Dermis microvascular lymphatic vessel endothelial cell (primary cell): Measurements from ENCODE around the gene PRELID1. TPM values are rescaled to one million over a fixed set of nuclear protein-coding genes. Genes with fewer than 3 reads are reported as not detected.
A peak's percentile ranks its signal among the peaks of the same experiment; 100 is the strongest.
"Not testable (repeated sequence)": the region's sequence is repeated elsewhere in the genome, so short reads cannot be mapped to it uniquely, and the experiment has no call there.

Experiments
- DNase-seq, 2 donors: peaks; one replicate each; pipeline versions ENCODE4 v3.0.0 to v3.0.0-alpha.2; 2010; ENCODE audit warnings: low read depth in 2 of 2
- total RNA-seq: library from RNA; depleted of rRNA; stranded (reverse); fragments of >200 nt; gene quantifications from 2 replicates; pipeline ENCODE4 v1.2.1, GENCODE V29; 2014

Gene PRELID1
- total RNA-seq, 1 donor from 2014 or later = 117 TPM

DNA sequence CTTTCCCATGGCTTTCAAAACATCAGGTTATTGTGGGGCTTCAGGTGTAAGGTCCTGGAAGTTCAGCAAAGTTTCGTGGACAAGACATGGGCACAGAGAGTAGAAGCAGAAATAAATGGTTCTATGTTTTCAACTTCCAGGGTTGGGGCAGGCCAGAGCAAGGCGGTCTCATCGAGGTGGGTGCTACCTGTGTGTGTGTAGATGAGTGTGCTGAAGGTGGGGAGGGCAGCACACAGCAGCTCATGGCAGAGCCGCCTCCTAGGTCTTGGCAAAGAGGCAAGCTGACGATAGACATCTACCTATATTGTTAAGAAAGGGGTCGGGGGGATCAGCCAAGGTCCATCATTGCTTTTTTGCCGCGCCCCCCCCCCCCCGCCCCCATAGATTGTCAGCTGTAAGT, 3.9 kb upstream of the PRELID1 start:
- no peak for DNase-seq

DNA sequence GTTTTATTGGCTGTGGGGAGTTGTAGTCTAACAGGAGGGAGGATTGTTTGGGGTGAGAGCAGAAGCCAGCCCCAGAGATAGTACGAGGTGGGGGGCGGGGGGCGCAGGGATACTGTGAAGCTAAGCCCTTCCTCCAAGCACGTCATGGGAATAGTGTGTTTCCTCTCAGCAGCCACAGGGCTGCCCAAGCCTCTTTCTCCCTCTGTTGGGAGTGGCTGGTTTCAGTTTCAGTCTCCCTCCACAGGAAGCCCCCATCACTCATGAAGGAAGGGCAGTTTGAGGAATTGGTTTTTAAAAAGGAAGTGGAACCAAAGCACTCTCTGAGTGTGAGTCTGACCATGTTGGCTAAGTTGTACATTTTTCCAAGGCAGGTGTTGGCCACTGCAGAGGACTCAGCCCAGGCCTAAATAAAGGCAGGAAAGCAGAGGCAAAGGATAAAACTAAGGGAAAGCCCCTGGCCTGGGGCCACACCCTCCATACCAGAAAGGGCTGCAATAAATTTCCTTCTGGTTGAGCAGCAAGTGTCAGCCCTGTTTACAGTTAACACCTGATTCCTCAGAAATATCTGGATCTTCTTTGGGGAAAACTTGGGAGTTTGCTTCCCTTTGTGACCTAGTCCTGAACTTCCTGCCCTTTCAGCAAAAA, 3.2 kb upstream of the PRELID1 start:
- peak; percentile 92 for DNase-seq

DNA sequence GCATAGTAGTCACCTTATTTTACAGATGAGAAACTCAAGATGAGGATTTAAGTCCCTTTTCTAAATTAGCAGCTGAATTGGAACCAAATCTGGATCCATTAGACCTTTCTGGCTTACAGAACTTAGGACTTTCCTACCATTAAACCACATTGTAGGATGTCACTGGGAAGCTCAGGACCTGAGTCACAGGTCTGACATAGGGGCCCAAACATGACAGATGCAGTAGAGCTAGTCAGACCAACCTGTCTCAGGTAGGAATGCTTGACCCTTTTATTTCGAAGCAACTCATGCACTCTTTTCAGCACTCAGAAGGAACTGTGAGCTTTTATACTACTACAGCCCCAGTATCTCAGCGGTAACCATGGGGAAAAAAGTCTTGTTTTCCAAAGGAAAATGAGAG, 2.6 kb upstream of the PRELID1 start:
- DNase-seq = no peak

DNA sequence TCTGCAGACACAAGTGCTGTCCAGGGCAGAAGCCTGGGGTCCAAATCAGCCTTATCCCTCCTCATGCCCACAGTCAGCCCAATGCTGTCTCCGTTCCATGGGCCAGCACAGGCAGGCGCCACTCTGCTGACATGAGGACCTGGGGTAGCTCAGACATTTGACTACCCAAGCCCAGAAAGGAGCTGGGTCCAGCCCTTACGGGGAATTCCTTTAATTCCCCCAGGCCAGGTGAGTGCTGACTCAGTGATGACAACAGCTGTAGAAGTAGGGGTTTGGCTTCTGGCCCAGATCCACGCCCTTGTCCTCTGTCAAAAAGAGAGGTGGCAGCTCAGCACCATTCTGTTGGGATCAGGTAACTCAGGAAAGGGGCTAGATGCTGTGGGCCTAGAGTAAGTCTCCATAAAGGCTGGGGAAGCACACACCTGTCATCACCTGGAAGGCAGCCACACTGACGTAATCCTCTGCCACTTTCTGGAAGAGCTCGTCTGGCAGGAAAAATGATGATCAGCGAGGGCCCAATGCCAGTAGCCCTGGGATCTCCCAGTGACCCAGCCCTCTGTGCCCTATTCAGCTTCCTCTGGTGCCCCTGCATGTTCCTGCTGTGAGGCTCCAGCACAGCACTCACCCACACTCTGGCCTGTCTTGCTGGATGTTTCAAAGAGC, 2.0 kb upstream of the PRELID1 start:
- DNase-seq = peak in 1 of 2 donors; percentile 39

DNA sequence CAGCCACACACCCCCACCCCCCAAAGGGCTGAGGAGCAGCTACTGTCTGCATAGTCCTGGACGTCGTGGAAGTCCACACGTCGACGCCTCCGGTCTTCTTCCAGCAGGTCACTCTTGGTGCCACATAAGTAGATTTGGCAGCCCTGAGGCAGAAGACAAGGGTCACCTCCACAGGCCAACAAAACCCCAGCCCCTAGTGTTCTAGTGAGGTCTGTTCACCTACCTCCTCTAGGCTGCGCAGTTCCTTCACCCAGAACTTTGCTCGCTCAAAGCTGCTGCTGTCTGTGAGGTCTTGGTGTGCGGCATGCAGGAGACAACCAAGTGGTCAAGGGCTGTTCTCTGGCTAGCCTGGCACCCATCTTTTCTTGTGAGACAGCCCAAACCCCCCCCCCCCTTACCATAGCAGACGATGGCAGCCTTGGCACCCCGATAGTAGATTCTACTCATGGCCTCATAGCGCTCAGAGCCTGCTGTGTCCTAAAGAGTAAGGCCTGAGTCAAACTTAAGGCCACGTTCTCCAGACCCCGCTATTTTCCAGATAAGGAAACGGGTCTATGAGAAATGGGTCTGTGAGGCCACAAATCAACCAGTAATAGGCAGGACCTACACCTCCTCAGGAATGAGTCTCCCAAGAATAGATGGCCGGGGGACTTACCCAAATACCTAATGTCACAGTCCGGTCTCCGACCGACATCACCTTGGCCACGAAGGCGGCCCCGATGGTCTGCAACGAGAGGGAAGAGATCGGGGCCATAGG, 1.1 kb upstream of the PRELID1 start:
- DNase-seq = no peak

DNA sequence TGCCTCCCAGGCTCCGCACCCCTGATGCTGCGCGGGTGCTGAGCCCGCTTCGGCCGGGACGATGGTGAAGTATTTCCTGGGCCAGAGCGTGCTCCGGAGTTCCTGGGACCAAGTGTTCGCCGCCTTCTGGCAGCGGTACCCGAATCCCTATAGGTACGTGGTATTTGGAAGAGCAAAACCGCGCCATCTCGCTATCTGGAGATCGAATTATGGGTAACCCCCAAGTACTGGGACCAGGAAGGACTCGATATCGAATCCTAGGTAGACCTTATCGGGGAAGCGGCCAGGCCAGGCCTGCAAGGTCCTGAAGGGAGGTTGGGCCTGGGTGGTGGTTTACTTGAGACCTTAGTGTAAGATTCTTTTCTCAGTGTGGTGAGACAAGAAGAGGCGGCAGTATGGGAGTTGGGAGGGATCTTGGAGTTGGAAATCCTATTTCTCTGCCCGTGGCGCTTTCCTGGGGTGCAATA, 359 bp downstream of the PRELID1 start:
- peak in 1 of 2 donors; percentile 26 for DNase-seq

DNA sequence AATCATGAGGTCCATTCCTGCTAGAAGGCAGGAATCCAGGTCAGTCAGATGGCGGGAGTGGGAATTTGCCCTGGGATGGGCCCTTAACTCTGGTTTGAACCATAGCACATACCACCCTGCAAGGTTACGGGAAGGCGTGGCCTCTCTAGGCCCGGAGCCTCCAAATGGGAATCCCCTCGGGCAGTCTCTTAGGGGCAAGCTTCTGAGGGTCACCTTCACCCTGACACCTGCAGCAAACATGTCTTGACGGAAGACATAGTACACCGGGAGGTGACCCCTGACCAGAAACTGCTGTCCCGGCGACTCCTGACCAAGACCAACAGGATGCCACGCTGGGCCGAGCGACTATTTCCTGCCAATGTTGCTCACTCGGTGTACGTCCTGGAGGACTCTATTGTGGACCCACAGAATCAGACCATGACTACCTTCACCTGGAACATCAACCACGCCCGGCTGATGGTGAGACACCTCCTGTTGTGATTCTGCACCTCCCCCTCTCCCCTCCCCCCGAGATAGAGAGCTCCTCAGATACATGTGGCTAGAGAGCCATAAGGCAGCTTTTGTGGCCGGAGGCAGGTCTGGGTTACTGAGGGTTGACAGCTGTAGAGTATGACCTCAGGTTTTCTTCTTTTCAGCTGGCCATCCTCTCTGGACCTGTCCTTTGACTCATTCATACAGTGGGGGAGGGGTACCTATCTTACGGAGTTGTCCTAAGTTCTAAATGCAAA, 957 bp downstream of the PRELID1 start:
- DNase-seq = peak in 1 of 2 donors; percentile 53

DNA sequence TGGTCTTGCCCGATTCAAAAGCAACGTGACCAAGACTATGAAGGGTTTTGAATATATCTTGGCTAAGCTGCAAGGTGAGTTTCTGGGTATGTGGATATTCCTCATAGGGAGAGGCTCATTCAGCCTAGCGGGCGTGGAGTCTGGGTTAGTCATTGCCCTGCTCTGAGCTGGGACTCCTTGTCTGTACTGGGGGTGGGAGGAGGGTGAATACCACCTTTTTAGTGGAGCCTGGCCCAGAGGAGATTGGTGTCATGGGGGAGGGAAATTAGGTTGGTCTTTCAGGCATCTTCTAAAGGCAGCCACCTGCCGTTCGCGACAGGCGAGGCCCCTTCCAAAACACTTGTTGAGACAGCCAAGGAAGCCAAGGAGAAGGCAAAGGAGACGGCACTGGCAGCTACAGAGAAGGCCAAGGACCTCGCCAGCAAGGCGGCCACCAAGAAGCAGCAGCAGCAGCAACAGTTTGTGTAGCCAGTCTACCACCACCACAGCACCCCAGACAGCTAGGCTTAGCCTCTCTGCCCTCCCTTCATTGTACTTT, 2.6 kb downstream of the PRELID1 start:
- not testable (repeated sequence) for DNase-seq

DNA sequence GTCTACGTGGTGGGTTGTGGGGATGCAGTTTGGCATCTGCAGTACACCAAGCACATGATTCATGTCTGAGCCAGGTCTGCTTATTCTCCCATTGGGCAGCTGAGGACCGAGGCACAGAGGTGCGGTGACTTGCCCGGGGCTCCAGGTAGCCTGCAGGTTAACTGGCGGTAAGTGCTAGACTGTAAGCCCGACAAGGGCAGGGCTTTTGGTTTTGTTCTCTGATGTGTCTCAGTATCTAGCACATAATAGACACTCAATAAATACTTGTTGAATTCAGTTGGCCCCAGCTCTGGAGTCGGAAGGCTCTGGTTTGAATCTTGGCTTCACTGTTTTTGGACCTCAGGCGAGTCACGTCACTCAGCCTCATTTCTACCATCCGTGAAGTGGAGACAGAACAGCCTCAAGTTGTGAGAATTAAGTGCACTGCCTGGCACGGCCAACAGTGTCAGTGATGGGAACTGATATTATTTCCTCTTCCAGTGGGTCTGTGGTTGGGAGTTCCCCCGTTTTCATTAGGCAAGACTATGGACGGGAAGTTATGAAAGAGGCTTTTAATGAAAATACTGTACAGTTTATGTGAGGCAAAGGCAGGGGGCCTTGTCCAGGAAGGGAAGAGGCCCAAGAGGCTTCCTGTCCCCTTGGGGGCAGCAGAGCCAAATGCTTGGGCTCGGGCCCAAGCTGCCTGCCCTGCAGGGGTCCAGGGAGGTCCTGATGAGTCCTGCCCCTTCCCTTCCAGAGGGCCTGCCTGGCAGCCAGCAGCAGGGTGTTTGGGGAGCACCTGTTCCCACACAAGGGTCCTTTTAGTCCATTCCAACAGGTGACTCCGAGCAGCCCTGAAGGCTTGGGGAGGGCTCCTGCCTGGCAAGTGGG, 3.3 kb downstream of the PRELID1 start:
- peak; percentile 62 to 70 for DNase-seq

DNA sequence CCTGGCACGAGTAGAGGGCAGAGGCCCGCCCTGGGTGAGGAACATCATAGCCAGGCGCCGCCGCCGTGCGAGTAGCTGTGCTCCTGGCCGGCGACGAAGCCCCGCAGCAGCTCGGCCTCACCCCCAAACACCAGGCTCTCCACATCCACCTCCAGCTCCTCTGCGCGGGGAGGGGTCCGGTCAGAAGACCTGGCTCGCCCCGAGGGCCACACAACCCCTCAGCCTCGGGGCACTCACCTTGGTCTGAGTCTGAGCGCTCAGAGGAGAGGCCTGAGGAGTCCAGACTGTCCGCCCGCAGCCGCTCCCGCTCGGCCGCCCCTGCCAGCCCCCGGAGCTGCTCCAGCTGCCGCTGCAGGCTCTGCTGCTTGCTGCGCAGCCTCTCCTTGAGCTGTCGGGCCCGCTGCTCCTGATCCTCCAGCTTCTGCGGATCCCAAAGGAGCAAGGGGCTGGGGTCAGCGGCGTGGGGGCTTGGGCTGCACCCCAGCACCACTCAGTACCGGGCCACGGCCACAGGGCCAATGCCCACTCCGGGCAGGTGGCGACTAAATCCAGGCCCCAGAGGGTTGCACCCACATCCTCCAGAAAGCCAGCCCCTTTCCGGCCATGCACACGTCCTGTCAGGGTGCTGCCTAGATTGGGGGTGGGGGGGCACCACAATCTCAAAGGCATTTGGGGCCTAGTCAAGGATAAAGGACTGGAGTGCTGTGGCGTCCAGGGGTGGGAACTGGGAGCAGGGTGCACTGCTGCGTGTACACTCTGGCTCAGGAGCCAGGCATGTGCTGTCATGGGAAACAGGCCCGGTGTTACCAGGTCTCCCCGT, 4.2 kb downstream of the PRELID1 start:
- DNase-seq = no peak

DNA sequence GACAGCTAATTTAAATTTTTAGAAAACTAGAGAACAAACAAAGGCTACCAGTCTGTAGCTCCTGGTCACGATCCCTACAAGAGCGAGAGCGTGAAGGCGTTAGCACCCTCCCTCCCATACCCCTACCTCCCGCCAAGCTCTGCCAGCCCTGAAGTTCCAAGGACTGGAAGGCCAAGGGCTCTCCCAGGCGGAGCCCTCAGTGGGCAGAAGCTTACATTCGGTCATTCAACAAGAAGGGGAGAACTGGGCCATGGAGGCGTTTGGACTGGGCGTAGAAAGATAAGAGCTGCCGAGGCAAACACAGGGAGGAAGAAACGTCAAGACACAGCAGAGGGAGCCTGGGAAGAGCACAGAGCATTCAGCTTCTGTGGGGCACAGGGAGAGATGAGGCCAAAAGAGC, 5.1 kb downstream of the PRELID1 start:
- DNase-seq = no peak

DNA sequence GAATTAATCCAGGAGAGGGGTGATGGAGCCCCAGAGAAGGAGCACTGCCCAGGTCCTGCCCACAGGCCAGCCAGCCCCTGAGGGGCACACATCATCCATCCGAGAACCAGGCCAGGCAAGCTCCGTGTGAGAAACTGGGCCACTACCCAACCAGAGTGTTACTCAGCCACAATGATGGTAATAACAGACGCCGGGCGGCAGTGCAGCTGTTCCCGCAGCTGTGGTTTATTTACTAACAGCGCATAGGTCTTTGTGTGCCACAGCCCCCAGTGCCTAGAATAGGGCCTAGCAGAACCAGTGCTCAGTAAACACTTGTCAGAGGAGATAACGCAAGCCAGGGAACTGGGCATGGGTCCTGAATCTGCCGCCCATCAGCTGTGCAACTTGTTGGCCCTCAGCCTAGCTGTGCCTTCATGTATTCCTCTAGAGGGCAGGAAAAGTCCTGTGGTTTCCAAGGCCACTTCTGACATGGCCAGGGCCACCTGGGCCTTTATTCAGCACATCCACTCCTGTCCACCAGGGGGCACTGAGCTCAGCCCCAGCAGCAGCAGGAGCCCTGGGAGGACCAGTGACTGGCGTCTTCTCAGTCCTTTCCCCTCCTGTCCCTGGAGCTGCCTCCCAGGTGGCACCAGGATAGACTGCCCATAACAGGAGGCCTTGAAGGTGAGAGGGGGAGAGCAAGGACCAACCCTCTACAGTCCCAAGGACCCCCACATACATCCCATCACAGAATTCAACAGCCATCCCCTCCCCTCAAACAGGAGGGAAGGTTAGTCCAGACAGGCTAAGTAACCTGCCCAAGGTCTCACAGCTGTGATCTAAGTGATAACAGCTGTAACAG, 6.0 kb downstream of the PRELID1 start:
- DNase-seq = peak; percentile 45 to 82

DNA sequence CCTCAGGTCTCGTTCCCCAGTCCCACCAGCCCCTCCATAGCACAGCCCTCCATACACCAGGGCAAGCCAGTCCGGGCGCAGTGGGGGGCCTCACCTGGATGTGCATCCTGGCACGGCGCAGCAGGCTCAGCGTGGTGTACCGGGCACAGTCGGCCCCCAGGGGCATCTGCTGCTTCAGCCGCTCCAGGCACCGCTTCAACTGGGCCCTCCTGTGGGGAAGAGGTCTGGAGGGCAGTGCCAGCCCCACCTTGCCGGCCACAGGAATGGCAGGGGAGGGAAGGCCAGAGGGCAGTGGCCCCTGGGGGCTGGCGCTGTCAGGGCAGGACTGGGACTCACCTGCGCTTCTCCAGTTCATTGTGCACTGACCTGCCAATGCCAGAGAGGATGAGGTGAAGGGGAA, 6.7 kb downstream of the PRELID1 start:
- DNase-seq = no peak

DNA sequence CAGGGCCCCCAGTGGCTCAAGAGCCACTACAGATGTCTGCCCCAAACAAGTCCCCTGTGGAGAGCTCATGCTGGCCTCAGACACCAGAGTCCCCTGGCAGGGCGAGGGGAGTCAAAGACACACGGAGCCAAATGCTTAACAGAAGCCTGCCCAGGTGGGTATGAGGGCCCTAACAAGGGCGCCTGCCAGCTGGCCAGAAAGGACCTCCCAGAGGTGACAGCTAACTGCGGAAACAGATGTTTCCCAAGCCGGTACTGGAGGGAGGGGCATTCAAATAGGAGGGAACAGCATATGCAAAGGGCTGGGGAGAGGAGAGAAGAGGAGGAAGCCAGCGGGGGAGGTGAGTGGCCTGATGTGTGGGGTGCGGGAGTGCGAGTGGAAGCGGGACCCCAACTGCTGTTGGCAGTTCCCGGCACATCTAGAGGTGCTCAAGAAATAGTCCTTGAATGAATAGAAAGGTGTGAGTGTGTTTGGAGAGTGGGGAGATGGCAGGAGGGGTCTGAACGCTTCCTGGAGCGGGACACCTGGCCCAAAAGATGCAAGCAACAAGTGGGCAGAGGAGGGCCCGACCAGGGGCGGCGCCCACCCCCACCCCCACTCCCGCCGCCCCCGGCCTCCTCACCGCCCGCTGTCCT, 7.3 kb downstream of the PRELID1 start:
- DNase-seq = peak; percentile 87 to 92

DNA sequence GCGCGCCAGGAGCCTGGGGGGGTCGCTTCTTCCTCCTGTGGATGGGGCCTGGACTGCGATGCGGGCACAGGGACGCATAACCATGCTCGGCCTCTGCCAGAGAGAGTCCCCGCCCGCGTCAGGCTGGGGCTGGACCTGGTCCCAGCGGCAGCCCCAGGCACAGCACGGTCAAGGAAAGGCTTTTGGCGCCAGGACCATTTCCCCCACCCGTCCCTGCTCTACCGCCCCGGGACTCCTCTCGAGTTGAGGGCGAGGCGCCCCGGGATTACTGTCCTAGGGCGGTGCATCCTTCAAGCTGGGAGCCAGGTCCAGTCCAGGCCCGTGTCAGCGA, 7.8 kb downstream of the PRELID1 start:
- no peak for DNase-seq

DNA sequence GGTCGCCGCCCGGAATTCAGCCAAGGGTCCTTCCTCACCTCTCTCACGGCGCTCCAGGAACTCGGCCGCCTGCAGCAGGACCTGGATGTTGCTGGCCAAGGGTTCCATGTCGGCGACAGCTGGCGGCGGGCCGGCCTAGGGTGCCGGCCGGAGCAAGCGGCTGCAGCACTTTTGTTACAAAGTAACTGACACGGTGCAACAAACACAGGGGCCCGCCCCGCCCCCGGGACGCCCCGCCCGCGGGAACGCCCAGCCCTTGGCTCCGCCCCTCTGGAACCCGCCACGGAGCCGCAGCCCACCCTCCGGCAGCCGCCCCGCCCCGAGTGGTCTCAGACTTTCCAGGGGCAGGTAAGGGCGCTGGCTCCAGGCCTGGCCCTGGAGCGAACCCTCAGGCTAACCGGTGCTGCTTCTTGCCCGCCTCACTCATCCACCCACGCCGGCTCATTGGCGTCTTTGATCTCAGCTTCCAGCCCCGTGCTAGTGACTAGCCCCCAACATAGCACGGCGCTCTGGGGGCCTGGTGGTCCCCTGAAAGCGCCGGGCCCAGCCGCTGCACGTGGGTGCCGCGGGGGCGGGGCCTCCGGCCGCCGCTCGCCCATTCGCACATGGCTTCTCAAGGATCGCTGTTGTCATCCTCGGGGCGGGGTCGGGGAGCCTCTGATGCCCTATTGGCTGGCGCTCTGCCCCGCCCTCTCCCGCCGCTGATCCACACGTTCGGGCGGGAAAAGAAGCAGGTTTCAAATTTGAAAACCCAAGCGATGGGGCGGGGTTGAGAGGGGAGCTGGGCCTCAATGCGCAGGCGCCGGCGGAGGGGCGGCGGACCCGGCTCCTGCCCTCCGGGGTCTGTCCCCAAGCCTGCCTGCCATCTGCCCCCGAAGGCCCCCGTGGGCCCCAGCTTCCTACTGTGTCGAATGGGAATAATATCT, 8.4 kb downstream of the PRELID1 start, which contains the start of gene MXD3:
TSS of gene MXD3 (minus strand) at position 176 of the 926 bp plus-strand sequence. CDS start at position 108, 68 bp downstream.
- peak; percentile 79 to 95 for DNase-seq

DNA sequence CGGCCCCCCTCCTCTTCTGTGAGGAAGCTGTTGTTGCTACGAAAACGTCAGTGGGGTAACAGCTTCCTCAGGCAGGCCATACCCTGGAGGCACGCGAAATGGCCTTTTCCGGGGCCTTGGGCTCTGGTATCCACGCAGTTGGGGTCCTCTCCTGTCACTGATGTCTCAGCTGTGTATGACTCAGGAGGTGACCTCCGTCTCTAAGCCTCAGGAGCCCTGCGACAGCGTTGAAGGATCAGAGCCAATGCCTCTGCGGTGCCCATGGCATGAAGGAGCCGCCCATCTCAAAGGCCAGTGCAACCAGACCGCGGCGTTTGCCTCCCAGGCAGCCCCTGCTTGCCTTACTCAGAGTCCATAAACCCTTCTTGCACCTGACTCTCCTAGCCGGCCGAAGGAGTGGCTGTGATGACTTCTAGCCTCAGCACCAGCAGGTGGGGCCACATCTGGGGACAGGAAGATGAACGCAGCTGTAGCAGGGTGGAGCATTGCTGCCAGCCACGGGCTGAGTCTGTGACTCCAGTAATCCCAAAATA, 9.1 kb downstream of the PRELID1 start:
- no peak for DNase-seq
